ENCODE measurements around the gene VARS1.
"Not testable (repeated sequence)": the region's sequence is repeated elsewhere in the genome, so short reads cannot be mapped to it uniquely, and the experiment has no call there.

Gene VARS1

DNA sequence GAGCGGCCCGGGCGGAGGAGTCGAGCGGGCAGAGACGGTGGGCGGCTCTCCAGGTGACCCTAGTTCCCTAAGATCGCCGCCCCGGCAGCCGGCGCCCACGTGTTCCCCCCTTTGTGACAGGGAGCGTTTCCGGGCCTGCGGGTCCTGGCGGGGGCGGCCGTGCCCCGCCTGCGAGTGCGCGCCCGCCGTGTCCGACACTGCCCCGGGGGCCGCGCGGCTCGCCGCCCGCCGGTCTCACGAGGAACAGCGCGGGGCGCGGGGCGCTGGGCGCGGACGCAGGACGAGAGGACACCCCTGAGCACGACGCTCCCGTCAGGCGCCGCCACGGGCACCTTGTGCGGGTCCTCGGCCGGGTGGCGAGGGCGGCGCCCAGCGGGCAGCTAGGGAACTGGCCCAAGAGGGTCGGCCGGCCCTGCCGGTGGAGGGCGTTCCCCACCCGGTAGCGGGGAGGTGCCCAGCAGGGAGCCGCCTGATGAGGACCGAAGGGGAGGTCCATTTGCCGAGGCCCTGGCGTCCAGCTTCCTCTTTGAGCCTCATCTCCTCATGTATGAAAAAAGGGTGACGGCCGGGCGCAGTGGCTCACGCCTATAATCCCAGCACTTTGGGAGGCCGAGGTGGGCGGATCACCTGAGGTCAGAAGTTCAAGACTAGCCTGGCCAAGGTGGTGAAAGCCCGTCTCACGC is at the start of gene VARS1:
Gene VARS1 (minus strand): TSS at position 137 of the 683 bp plus-strand sequence. CDS start 535 bp downstream, outside the sequence.
- DNase-seq: peak; percentile 89

DNA sequence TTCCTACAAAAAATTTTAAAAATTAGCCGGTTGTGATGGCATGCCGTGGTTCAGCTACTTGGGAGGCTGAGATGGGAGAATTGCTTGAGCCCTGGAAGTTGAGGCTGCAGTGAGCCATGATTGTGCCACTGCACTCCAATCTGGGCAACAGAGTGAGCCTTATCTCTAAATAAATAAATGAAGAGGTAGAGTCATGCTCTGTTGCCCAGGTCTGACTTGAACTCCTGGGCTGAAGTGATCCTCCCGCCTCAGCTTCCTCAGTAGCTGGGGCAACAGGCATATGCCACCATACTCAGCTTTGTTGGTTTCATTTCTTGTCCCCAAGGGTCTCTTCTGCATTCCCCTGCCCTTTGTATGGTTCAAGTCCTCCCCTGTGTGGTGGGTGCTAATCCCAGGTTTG is 49.0 kb upstream of the VARS1 start:
- no peak for DNase-seq

DNA sequence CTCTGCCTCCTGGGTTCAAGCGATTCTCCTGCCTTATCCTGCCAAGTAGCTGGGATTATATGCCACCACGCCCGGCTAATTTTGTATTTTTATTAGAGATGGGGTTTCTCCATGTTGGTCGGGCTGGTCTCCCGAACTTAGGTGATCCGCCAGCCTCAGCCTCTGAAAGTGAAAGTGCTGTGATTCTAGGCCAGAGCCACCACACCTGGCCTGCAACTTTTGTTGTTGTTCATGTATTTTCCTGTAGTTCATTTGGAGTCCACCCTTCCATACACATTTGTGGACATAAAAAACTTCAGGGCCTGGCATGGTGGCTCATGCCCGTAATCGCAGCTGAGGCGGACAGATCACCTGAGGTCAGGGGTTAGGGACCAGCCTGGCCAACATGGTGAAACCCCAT is 46.5 kb upstream of the VARS1 start:
- no peak for DNase-seq

DNA sequence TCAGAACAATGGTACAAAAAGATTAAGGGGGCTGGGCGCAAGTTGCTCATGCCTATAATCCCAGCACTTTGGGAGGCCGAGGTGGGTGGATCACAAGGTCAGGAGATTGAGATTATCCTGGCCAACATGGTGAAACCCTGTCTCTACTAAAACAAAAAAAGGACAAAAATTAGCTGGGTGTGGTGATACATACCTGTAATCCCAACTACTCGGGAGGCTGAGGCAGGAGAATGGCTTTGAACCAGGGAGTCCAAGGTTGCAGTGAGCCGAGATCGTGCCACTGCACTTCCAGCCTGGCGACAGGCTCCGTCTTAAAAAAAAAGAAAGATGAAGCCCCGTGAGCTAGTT is 44.2 kb upstream of the VARS1 start:
- not testable (repeated sequence) for DNase-seq

DNA sequence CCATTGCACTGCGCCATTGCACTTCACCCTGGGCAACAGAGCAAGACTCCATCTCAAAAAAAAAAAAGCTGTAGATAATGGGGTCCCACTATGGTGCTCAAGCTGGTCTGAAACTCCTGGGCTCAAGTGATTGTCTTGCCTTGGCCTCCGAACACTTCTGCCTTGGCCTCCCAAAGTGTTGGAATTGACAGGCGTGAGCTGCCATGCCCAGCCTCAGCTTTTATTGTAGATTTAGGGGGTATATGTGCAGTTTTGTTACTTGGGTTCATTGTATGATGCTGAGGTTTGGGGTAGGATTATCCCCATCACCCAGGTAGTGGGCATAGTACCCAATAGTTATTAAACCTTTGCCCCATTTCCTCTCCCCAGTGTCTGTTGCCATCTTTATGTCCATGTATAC is 43.4 kb upstream of the VARS1 start:
- no peak for DNase-seq

DNA sequence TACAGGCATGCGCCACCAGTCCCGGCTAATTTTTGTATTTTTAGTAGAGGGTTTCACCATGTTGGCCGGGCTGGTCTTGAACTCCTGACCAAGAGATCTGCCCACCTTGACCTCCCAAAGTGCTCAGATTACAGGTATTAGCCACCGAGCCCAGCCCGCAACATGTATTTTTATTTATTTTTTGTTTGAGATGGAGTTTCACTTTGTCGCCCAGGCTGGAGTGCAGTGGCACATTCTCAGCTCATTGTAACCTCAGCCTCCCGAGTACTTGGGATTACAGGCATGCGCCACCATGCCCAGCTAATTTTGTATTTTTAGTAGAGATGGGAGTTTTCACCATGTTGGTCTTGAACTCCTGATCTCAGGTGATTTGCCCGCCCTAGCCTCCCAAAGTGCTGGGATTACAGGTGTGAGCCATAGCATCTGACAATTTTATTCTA is 42.6 kb upstream of the VARS1 start:
- DNase-seq: not testable (repeated sequence)

DNA sequence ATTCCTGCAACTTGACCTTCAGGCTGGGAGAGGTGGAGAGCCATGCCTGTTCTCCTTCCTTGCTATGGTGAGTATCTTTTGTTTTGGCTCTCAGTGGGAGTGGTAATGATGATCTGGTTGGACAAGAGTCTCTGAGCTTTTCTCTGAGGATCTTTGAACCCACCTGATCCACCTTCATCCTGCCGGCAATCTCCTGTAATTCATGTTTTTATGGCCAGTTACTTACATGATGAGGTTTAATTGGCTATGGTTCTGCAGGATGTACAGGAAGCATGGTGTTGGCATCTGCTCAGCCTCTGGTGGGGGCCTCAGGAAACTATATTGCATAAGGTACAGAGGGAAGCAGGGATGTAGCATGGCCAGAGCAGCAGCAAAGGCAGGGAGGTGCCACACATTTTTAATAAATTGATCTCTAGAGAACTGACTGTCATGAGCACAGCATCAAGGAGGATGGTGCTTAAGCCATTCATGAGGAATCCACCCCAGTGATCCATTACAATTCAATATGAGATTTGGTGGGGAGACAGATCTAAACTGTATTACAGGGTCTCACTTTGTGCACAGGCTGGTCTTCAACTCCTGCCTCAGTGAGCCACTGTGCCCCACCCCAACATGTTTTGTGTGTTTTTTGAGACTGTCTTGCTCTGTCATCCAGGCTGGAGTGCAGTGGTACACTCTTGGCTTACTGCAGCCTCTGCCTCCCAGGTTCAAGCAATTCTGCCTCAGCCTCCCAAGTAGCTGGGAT is 42.0 kb upstream of the VARS1 start:
- no peak for DNase-seq

DNA sequence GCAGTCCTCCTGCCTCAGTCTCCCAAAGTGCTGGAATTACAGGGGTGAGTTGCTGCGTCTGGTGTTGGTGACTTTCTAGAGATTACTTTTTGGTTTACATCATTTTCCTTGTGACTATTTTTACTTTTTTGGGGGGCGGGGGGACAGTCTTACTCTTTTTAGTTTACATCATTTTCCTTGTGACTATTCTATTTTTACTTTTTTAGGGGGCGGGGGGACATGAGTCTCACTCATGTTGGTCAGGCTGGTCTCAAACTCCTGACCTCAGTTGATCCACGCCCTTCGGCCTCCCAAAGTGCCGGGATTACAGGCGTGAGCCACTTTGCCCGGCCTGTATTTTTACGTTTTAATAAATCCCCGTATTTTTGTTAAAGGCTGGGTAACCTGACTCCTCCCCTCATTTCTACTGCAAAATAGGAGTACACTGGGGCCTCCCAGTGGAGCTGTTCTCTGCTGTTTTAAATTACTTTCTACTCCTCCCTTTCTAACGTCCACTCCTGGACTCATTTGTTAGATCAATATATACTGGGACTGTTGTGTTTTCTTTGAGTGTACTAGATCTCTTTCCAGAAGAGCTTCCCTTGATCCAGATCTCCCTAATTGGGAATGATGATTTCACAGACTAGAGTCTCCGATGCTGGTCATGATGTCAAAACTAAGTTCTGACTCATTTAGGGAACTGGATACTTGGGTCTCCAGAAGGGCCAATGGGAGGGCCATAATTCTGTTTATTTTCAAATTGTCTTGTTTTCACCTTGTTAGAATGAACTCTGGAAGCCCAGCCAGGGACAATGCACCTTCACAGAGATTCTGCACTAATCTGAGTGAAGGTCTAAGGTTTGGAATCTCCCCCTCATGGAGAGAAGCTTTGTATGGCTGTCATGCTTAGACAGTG is 41.2 kb upstream of the VARS1 start:
- DNase-seq: no peak

DNA sequence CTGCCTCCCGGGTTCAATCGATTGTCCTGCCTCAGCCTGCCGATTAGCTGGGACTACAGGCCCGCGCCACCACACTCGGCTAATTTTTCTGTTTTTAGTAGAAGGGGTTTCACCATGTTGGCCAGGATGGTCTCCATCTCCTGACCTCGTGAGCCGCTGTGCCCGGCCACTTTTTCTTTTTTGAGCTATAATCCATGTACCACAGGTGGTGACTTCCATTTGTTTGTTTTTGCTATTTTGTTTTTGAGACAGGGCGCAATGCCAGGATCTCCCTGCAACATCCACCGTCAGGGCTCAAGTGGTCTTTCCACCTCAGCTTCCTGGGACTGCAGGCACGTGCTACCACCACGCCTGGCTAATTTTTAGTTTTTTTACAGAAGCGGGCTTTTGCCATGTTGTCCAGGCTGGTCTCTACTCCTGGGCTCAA is 40.5 kb upstream of the VARS1 start:
- DNase-seq: no peak

DNA sequence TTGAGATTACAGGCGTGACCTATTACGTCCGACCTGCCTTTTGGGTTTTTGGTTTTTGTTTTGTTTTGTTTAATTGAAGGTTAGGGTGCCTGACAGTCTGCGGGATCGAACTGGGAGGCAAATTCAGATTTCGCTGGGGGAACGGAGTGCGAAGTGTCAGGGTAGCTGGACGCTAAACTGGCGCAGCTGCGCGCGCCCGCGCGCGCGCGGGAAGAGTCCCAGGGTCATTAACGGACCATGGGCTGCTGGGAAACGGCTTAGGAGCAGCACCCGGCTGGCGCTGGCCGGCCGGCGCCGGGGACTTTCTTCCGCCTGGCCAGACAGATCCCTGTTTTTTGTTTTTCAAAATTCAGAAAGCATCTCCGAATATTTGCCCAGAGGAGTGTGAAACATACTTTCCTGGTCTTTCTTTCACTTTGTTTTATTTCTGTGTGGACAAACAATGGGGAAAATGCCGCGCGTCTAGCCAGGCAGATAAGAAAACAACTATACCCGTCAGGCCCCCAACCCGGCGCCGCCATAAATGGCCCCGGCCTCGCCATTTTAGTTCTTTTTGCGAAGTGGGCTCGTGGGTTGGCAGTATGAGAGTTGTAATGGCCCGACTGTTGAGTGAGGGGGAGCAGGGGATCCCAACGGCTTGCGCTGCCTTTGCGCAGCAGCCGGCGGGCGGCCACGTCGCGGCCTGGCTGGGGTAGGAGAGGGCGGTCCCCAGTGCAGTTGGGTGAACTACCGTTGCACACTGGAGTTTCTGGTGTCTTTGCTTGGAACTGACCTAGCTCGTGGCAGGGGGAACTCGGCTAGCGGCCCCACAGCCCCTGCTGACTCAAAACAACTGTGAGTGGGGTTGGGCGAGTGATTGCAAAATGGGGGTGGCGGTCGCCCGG is 39.1 kb upstream of the VARS1 start:
- DNase-seq: peak; percentile 81

DNA sequence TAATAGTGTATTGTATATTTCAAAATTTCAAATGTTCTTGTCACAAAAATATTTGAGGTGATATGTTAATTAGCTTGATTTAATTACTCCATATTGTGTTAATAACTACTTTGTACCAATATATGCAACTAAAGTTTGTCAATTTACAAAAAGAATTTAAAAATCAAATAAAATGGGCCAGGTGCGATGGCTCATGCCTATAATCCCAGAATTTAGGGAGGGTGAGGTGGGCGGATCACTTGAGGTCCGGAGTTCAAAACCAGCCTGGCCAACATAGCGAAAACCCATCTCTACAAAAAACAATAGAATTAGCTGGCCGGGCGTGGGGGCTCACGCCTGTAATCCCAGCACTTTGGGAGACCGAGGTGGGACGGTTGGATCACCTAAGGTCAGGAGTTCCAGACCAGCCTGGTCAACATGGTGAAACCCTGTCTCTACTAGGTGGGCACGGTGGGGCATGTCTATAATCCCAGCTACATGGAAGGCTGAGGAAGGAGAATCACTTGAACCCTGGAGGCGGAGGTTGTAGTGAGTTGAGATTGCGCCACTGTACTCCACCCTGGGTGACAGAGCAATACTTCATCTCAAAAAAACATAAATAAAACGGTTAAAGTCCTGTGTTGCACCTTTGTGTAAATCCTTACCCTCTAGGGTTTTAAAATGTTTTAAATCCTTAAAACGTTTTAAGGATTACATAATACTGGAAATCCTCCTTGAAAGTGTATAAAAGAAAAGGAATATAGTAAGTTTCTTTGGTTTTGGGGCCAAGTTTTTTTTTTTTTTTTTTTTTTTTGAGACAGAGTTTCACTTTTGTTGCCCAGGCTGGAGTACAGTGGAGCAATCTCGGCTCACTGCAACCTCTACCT is 36.0 kb upstream of the VARS1 start:
- no peak for DNase-seq

DNA sequence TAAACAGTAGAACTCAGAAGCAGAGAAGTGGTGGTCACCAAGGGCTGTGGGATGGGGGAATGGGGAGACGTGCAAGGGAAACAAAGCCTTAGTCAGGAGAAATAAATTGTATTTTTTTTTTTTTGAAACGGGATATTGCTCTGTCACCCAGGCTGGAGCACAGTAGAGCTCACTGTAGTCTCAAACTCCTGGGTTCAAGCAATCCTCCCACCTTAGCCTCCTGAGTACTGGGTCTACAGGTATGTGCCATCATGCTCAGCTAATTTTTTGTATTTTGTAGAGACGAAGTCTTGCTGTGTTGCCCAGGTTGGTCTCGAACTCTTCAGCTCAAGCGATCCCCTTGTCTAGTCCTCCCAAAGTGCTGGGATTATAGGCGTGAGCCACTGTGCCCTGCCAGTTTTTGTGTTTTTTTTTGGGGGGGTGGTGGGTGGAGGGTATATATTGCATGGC is 35.4 kb upstream of the VARS1 start:
- DNase-seq: no peak

DNA sequence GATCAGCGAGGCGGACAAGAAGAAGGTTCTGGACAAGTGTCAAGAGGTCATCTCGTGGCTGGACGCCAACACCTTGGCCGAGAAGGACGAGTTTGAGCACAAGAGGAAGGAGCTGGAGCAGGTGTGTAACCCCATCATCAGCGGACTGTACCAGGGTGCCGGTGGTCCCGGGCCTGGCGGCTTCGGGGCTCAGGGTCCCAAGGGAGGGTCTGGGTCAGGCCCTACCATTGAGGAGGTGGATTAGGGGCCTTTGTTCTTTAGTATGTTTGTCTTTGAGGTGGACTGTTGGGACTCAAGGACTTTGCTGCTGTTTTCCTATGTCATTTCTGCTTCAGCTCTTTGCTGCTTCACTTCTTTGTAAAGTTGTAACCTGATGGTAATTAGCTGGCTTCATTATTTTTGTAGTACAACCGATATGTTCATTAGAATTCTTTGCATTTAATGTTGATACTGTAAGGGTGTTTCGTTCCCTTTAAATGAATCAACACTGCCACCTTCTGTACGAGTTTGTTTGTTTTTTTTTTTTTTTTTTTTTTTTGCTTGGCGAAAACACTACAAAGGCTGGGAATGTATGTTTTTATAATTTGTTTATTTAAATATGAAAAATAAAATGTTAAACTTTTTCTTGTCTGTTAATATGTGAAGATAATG is 34.2 kb upstream of the VARS1 start:
- no peak for DNase-seq

DNA sequence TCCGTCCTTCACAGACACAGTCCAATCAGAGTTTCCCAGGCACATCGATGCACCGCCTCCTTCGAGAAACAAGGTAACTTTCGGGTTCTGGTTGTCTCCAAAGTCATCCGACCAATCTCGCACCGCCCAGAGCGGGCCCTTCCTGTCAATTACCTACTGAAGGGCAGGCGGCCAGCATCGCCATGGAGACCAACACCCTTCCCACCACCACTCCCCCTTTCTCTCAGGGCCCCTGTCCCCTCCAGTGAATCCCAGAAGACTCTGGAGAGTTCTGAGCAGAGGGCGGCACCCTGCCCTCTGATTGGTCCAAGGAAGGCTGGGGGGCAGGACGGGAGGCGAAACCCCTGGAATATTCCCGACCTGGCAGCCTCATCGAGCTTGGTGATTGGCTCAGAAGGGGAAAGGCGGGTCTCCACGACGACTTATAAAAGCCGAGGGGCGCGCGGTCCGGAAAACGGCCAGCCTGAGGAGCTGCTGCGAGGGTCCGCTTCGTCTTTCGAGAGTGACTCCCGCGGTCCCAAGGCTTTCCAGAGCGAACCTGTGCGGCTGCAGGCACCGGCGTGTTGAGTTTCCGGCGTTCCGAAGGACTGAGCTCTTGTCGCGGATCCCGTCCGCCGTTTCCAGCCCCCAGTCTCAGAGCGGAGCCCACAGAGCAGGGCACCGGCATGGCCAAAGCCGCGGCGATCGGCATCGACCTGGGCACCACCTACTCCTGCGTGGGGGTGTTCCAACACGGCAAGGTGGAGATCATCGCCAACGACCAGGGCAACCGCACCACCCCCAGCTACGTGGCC is 31.9 kb upstream of the VARS1 start, which contains the start of gene HSPA1B:
Gene HSPA1B (plus strand): TSS at position 453 of the 794 bp plus-strand sequence. CDS start 213 bp downstream, at position 666.
- peak; percentile 84 for DNase-seq

DNA sequence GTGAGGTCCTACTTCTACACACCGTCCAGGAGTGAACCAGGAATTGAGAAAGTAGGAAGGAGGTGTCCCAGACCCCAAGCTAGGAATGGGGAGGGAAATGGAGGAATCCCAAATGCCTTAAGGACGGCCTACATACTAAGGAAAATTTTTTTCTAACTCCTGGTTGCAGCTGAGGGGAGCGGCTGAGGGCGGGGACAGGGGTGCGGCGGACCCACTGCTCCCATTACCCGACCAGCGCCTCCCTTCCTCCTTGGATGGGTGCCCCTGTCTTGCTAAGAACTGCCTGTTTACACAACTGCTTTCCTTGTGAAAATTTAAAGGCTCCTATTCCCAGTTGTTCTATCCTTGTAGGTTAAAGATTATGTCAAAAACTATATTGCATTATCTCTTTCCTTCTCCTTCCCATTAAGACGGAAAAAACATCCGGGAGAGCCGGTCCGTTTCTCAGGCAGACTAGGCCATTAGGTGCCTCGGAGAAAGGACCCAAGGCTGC is 31.3 kb upstream of the VARS1 start:
- no peak for DNase-seq

DNA sequence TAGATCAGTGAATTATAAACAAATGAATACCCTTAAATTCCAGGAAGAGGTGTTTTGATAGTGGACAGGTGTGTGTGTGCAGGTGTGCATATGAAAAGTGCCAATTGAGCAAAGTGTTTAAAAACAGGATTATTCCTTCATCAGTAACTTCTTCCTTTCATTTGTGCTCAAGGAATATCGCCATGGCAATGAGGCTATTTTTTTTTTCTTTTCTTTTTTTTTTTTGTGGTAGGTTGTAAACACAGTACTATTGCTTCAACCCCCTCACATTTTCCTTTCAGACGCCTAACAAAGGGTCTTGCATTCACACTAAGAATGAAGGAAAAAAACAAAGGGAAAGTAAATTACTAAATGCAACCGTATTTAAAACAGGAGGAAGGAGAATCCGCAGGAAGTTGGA is 30.0 kb upstream of the VARS1 start:
- no peak for DNase-seq

DNA sequence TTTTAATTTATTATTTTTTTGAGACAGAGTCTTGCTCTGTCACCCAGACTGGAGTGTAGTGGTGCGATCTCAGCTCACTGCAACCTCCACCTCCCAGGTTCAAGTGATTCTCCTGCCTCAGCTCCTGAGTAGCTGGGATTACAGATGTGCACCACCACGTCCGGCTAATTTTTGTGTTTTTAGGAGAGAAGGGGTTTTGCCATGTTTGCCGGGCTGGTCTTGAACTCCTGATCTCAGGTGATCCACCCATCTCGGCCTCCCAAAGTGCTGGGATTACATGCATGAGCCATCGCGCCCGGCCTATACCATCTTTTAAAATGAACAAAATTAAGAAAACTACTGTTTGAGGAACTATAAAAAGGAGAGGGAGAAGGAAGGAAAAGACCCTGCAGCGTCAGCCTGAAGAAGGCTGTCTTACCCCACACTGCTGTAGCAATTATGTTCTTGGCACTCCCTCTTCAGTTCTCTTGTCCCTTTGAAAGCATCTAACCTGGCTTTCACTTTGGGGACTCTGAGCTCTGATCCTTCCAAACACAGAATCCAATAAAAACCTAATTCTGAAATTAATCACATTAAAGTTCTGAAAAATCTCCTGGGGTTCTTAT is 28.1 kb upstream of the VARS1 start:
- DNase-seq: not testable (repeated sequence)

DNA sequence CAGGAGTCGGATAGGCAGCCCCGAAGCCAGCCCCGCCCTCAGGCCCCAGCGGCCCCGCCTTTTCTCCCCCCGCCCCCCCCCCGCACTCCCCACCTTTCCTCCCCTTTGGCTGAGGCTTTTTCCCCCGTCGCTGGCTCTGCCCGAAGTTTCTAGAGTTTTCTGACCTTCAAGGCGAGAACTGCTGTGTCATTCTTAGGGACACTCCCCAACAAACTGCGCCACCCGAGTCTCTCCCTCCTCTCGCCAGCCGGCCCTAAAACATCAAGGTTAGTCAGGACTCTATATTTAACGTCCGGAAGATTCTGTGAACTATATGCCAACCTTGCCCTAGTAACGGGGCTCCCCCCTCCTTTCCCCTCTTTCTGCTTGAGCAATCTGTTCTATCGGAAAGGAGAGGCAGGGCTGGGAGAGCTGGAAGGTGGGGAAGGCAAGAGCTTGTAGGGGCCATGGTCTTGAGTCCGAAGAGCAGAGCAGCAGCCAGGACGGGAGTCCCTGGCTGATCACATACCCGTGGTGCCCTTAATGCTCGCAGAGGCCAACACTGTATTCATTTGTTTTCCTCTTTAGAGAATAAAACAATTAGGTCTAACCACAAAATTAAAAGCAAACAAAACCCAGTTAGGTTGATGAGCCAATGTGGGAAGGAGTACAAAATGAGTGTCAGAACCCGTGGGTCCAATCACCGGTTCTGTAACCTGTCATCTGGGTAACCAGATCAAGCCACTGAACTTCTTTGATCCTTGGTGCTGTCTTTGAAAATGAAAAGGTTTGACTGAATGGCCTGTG is 26.7 kb upstream of the VARS1 start:
- DNase-seq: peak; percentile 69
